Omental fat pad (tissue), 4 donors: ENCODE data around the gene RFPL3. TPM values are rescaled to one million over a fixed set of nuclear protein-coding genes. Genes with fewer than 3 reads are reported as not detected.

ENCODE experiments used
- ATAC-seq: fragments of 150-250 bp; one replicate; pipeline ENCODE4 v1.9.1; 2016; ENCODE audit warnings: mild to moderate bottlenecking, moderate library complexity; ENCODE audit not compliant: low FRiP score
- DNase-seq: peaks from one replicate; pipeline ENCODE4 v3.0.0-alpha.2; 2019; ENCODE audit warnings: low spot score
- CTCF ChIP-seq, 3 donors: fragments of 450-650 bp; IDR thresholded peaks; one replicate each; pipeline ENCODE4 v1.5.1; 2016 to 2017; ENCODE audit warnings: antibody characterized with exemption in 3 of 3, mild to moderate bottlenecking in 3 of 3, moderate library complexity in 2 of 3
- total RNA-seq, 4 donors: library from RNA; depleted of rRNA; stranded (reverse); fragments of >200 nt; gene quantifications; one replicate each; pipeline ENCODE4 v1.1.0, GENCODE V29; 2016

Gene RFPL3
- total RNA-seq, 4 donors from 2014 or later = not detected

- ATAC-seq (no peak), DNase-seq (no peak)
- no peak for TF ChIP-seq CTCF (IDR thresholded peaks at IDR 0.05)
These were observed 44.1 kb upstream of the RFPL3 start for GRCh38 chr22:32313532-32313931.

GRCh38 chr22:32317524-32317923 lies 40.1 kb upstream of the RFPL3 start:
- TF ChIP-seq CTCF (IDR thresholded peaks at IDR 0.05) = no peak
- no peak for DNase-seq
- ATAC-seq = no peak

DNA sequence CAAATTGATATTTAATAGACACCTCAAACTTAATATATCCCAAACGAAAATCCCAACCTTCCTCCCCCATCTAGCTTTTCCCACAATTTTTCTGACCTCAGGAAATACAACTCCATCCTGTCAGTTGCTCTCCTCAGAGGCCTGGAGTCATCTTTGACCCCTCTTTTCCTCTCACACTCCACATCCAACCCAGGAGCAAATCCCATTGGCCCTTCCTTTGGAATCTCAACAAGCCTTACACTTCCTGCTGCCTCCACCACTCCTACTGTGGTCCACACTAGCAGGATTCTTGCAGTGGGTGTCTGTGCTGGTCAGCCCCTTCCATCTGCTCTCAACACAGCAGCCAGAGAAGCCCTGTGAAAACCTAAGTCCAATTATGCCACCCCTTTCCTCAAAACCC lies 39.3 kb upstream of the RFPL3 start:
- ATAC-seq (no peak), DNase-seq (no peak)
- no peak for TF ChIP-seq CTCF (IDR thresholded peaks at IDR 0.05)

DNA sequence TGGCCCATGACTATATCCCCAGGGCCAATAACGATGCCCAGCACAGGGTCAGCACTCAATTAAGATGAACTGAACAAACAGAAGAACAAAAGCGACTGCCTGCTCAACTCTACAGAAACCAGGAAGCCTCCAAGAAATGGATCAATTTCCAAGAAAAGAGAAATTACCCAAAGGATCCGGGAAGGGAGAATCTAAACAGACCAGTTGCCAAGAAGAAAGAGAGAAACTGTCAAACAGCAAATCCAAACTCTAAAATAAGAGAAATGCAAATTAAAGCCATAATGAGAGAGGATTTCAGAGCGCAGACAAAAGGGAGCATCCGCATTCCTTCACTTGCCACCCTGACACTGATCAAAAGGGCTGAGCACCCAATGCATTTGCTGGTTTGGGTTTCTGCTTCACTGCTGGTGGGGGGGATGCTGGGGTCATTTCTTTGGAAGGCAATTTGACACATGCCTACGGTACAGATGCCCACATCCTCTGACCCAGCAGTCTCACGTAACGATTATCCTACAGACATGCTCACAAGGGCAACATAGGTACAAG lies 37.7 kb upstream of the RFPL3 start:
- ATAC-seq = no peak
- no peak for TF ChIP-seq CTCF (IDR thresholded peaks at IDR 0.05)
- no peak for DNase-seq

DNA sequence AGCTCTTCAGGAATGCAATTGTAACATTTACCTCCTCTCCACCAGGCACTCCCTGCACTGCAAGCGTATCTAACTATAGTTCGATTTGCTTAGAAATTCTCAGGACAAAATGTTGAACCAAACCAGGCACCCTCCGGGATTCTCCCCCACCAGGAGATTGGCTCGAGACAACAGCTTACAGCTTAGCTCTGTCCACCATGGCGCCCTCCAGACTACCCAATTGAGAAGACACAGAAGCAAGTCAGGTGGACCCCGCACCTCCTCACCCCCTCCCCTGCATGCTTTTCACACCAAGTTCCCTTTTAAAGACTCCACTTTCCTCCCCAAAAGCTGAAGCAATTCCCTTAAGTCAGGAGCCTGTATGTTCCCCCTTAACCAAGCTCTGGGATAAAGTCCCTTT lies 34.7 kb upstream of the RFPL3 start:
- ATAC-seq (no peak), DNase-seq (no peak)
- no peak for TF ChIP-seq CTCF (IDR thresholded peaks at IDR 0.05)

GRCh38 chr22:32323513-32324164 lies 34.0 kb upstream of the RFPL3 start:
- ATAC-seq (no peak), DNase-seq (no peak)
- no peak for TF ChIP-seq CTCF (IDR thresholded peaks at IDR 0.05)
